NCI-H1694 treated with DMSO at 0.1 percent for 48 hours (cell line): Measurements from ENCODE around the gene SLC25A33.
A peak's percentile ranks its signal among the peaks of the same experiment; 100 is the strongest.
"Not testable (repeated sequence)": the region's sequence is repeated elsewhere in the genome, so short reads cannot be mapped to it uniquely, and the experiment has no call there.

Source experiments
- DNase-seq: peaks from one replicate; lab custom pipeline; 2025; lab: John Stamatoyannopoulos, UW

SLC25A33 gene

GRCh38 chr1:9539829-9540550 is 725 bp downstream of the SLC25A33 start:
- peak; percentile 6 for DNase-seq

GRCh38 chr1:9542430-9542829 is 3.2 kb downstream of the SLC25A33 start:
- no peak for DNase-seq

- DNase-seq = no peak
Observed at GRCh38 chr1:9544926-9545325, 5.7 kb downstream of the SLC25A33 start.

DNA sequence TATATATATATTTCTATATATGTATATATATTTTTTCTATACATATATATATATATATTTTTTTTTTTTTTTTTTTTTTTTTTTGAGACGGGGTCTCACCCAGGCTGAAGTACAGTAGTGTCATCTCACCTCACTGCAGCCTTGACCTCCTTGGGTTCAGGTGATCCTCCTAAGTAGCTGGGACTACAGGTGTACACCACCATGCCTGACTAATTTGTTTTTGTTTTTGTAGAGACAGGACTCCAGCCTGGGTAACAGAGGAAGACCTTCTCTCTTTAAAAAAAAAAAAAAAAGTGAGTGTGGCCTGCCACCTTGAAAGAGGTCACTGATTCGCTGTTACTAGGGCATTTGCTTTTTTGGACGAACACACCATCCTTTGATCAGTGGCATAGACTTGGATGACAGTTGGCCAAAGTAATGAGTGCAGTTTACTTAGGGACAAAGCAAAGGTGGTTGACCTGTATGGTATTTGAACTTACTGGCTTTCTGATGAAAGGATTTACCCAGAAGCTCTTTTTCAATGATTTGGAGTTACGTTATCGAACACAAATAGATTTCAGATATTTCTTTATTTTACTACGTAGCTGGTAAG is 10.8 kb downstream of the SLC25A33 start:
- DNase-seq = no peak

DNA sequence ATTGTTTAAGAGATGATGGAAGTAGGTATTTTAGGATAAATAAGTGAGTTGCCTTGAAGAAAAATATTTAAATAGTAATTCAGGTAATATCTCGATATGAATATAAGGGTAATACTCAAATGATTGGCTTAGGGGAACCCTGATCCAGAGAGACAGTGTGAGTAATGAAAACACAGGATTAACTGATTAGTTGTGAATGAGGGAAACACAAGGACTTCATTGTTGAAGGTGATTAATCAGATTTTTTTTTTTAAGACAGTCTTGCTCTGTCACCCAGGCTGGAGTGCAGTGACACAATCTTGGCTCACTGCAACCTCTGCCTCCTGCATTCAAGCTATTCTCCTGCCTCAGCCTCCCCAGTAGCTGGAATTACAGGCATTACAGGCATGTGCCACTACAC is 12.7 kb downstream of the SLC25A33 start:
- DNase-seq = no peak

GRCh38 chr1:9553736-9554144 is 14.5 kb downstream of the SLC25A33 start:
- no peak for DNase-seq

GRCh38 chr1:9555942-9556341 is 16.7 kb downstream of the SLC25A33 start:
- DNase-seq = no peak

DNA sequence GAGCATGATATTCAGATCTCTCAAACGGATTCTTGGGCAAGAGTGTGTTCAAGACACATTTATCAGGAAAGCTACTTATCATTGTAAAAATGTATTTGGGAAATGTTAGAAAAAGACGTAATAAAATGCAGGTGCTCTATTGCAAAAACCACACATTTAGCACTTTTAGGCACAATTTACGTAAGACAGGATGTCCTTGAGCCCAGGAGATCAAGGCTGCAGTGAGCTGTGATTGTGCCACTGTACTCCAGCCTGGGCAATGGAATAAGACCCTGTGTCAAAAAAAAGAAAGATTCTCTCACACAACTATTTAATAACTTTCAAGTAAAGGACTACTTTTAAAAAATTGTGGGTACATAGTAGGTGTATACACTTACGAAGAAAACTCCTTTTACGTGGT is 18.4 kb downstream of the SLC25A33 start:
- no peak for DNase-seq

GRCh38 chr1:9558271-9558945 is 19.1 kb downstream of the SLC25A33 start:
- DNase-seq = peak; percentile 53

DNA sequence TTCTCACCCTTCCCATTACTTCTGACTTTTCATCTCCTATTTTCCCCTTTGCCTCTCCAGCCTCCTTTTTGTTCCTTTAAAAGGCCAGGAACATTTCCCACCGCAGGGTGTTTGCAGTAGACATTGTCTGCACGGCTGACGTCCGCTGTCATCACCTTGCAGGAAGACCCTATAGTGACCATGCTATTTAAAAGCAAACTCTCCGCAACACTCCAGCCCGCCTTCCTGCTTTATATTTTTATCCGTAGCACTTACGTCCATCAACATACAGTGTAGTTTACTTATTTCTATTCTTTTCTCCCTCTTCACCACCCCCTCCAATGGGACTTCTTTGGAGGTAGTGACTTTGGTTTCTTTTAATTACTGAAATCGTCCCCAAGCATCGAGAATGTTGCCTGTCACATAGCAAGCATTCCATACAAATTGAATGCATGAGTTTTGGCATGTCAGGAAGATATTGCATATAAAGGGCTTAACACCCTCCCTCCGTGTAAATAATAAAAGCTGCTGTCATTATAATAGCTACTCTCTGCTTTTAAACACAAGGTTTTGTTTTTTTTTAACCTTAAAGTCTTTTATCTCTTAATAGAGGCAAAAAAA is 19.8 kb downstream of the SLC25A33 start:
- no peak for DNase-seq

DNA sequence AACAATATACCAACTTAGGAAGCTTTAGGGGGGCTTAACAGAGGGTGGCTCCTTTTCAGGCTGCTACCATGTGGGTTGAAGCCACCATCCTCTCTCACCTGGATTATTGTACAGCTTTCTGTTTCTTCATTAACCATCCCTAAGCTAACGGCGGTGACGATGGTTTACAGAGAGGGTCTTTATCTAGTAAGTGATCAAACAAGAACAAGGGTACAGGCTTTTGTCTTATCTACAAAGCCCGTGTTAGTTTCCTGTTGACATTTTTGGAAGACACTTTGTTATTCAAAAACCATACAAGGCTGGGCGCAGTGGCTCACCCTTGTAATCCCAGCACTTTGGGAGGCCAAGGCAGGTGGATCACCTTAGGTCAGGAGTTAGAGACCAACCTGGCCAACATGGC is 20.4 kb downstream of the SLC25A33 start:
- no peak for DNase-seq

- not testable (repeated sequence) for DNase-seq
Observed at GRCh38 chr1:9560090-9560489, 20.8 kb downstream of the SLC25A33 start.

DNA sequence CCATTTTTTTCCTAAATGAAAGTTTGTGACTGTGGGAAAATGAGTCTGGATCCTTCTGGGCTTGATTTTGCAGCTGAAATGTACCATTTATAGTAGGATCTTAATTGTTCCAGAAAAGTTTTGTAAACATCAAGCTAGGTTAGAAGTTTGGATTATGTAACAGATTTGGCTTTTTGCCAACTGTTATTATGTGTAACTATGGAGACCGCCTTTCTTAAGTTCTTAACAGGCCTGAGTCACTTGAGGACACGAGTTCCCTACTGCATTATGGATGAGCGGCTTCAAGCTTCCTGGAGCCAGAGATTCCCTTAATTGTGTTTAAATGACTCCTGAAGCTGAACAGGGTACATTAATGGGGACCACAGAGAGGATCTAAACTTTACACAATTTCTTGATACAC is 22.2 kb downstream of the SLC25A33 start:
- no peak for DNase-seq

DNA sequence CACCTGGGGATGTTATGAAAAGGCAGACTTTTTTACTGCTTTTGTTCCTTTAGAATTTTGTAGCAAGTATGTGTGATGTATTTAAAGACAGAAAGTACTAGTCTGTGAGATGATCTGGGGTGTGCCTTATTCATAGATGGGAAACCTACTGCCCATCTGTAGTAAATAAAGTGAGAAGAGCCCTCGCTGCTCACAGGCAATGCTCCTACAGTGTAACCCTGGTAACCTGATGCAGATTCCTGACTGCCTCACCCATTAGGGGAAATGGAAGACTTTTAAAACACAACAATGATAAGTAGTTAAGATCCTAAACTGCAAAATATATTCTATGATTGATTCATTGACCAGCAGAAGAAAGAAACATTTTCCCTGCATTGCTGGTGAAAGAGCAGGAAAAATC is 30.0 kb downstream of the SLC25A33 start:
- DNase-seq = no peak

- not testable (repeated sequence) for DNase-seq
Observed at GRCh38 chr1:9570886-9571529, 31.7 kb downstream of the SLC25A33 start.

- DNase-seq = peak; percentile 14
Observed at GRCh38 chr1:9573723-9574122, 34.5 kb downstream of the SLC25A33 start.

GRCh38 chr1:9575486-9575885 is 36.2 kb downstream of the SLC25A33 start:
- DNase-seq = no peak

DNA sequence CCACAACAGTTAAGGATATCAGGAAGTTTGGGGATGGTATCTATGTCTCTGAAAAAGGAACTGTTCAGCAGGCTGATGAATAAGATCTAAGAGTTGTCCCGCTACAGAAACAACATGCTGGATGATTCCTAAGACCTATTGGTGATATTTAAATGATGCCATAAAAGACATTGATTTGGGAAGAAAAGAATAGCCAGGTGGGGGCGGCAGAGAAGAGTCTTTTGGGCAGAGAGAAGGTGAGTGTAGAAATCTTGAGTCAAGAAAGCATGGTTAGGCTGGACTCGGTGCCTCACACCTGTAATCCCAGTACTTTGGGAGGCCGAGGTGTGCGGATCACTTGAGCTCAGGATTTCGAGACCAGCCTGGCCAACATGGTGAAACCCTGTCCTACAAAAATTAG is 37.6 kb downstream of the SLC25A33 start:
- DNase-seq = no peak

GRCh38 chr1:9577423-9577822 is 38.2 kb downstream of the SLC25A33 start:
- DNase-seq = no peak

GRCh38 chr1:9580942-9581341 is 41.7 kb downstream of the SLC25A33 start:
- no peak for DNase-seq

GRCh38 chr1:9586147-9586766 is 47.0 kb downstream of the SLC25A33 start:
- DNase-seq = no peak

DNA sequence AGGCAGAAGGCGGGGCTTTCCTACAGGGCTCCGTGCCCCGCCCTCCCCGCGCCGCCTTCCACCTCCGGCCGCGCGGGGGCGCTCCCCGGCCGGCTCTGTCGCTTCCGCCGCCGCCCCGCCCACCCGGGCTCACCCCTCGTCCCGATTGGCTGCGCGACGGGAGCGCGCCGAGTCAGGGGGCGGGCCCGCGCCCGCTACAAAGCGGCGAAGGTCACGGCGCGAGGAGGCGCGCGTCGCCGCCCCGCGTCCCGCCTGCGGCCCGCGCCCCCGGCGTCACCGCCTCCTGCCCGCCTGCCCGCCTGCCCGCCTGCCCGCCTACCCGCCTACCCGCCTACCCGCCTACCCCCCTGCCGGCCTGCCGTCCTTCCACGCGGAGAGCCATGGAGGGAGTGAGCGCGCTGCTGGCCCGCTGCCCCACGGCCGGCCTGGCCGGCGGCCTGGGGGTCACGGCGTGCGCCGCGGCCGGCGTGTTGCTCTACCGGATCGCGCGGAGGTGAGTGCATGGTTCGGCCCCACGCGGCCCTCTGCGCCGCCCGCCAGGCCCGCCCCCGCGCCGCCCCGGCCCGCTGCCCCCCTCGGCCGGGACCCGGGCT is 49.4 kb downstream of the SLC25A33 start, which contains the start of gene TMEM201:
Gene TMEM201 (plus strand): TSS at position 361 of the 593 bp plus-strand sequence. CDS start 20 bp downstream, at position 381.
- peak; percentile 76 for DNase-seq
